HCT116 (cell line): ENCODE measurements around the gene INTS1.

Source experiments
- CEBPB ChIP-seq: IDR thresholded peaks from 2 replicates; pipeline ENCODE4 v1.6.1; 2012; ENCODE audit warnings: low read depth
- CTCF ChIP-seq, 3 experiments: fragments of 200-600 bp in 1 of 3; sonication (generic) in 1 of 3; IDR thresholded peaks in 2 of 3; conservative IDR thresholded peaks in 1 of 3; 2 replicates each; pipeline ENCODE4 v1.5.1; 2012 to 2017; ENCODE audit warnings: low read depth in 2 of 3, low read length in 2 of 3, antibody characterized with exemption in 1 of 3, borderline replicate concordance in 1 of 3, control low read depth in 1 of 3, mild to moderate bottlenecking in 1 of 3, mixed read lengths in 1 of 3, mixed run types in 1 of 3, moderate library complexity in 1 of 3; ENCODE audit not compliant: insufficient read depth in 1 of 3
- ELF1 ChIP-seq: IDR thresholded peaks from 2 replicates; pipeline ENCODE4 v1.6.1; 2012; ENCODE audit warnings: low read depth, borderline replicate concordance
- EZH2 ChIP-seq: fragments of 200-600 bp; sonication (generic); IDR thresholded peaks from 2 replicates; pipeline ENCODE4 v1.6.1; 2017; ENCODE audit warnings: antibody characterized with exemption, mixed run types
- JUND ChIP-seq: IDR thresholded peaks from 2 replicates; pipeline ENCODE4 v1.6.1; 2012
- POLR2A ChIP-seq: IDR thresholded peaks from 2 replicates; pipeline ENCODE4 v1.7.0; 2011; ENCODE audit warnings: borderline replicate concordance; ENCODE audit not compliant: insufficient read depth, insufficient read length; ENCODE audit errors: extremely low read depth
- REST ChIP-seq: IDR thresholded peaks from 2 replicates; pipeline ENCODE4 v1.6.1; 2012; ENCODE audit warnings: low read depth
- SP1 ChIP-seq: IDR thresholded peaks from 2 replicates; pipeline ENCODE4 v1.6.1; 2012; ENCODE audit warnings: low read depth
- TCF7L2 ChIP-seq: IDR thresholded peaks from 2 replicates; pipeline ENCODE4 v1.7.0; 2011; ENCODE audit warnings: borderline replicate concordance, inconsistent platforms; ENCODE audit not compliant: insufficient read depth, insufficient read length; ENCODE audit errors: extremely low read depth
- YY1 ChIP-seq: IDR thresholded peaks from 2 replicates; pipeline ENCODE4 v1.6.1; 2011; ENCODE audit warnings: low read length, low read depth, moderate library complexity, mild to moderate bottlenecking; ENCODE audit not compliant: insufficient replicate concordance; ENCODE audit errors: extremely low read depth
- ZBTB33 ChIP-seq: IDR thresholded peaks from 2 replicates; pipeline ENCODE4 v1.6.1; 2011; ENCODE audit warnings: mild to moderate bottlenecking, low read length, moderate library complexity; ENCODE audit not compliant: insufficient replicate concordance; ENCODE audit errors: extremely low read depth

- no peak for TF ChIP-seq SP1
- no peak for TF ChIP-seq TCF7L2
- TF ChIP-seq CTCF (IDR thresholded peaks at IDR 0.05 in 2 of 3, conservative IDR thresholded peaks at IDR 0.05 in 1 of 3; ENCODE audit: borderline replicate concordance in 1 of 3, insufficient read depth in 1 of 3, low read depth in 2 of 3, low read length in 2 of 3): no peak
- no peak for TF ChIP-seq POLR2A
- TF ChIP-seq JUND: no peak
- TF ChIP-seq EZH2: no peak
- no peak for TF ChIP-seq ELF1
- no peak for TF ChIP-seq YY1
- TF ChIP-seq CEBPB: no peak
- no peak for TF ChIP-seq REST
- no peak for TF ChIP-seq ZBTB33
Measured at GRCh38 chr7:1493129-1493528, 11.1 kb downstream of the INTS1 start.
